Lung (tissue), 12 donors: ENCODE results near the gene OR10R2. TPM values are rescaled to one million over a fixed set of nuclear protein-coding genes. Genes with fewer than 3 reads are reported as not detected.
A peak's percentile ranks its signal among the peaks of the same experiment; 100 is the strongest.

Experiments
- ATAC-seq: fragments of 200-7000 bp; cut with Tn5 transposase; one replicate; pipeline ENCODE4 v1.9.1; 2020; ENCODE audit warnings: moderate number of reproducible peaks; ENCODE audit not compliant: insufficient read depth, low FRiP score
- DNase-seq, 3 donors: peaks; one replicate each; pipeline ENCODE4 v3.0.0-alpha.2; 2013 to 2017
- H3K27ac ChIP-seq, 2 donors: one replicate each; pipeline ENCODE4 v1.5.1; 2013; ENCODE audit warnings: mild to moderate bottlenecking in 2 of 2, moderate library complexity in 2 of 2, control low read depth in 1 of 2, inconsistent platforms in 1 of 2, low read depth in 1 of 2, low read length in 1 of 2
- H3K27me3 ChIP-seq, 3 donors: one replicate each; pipeline ENCODE4 v1.5.1; 2013; ENCODE audit warnings: low read length in 2 of 3; ENCODE audit not compliant: control insufficient read depth in 3 of 3, insufficient read depth in 3 of 3
- H3K36me3 ChIP-seq, 4 donors: one replicate each; pipeline ENCODE4 v1.5.1; 2013; ENCODE audit warnings: low read length in 4 of 4, mild to moderate bottlenecking in 1 of 4, moderate library complexity in 1 of 4; ENCODE audit not compliant: control insufficient read depth in 4 of 4, insufficient read depth in 4 of 4
- H3K4me1 ChIP-seq, 5 donors: one replicate each; pipeline ENCODE4 v1.5.1; 2013; ENCODE audit warnings: low read length in 5 of 5, mild to moderate bottlenecking in 2 of 5, moderate library complexity in 1 of 5; ENCODE audit not compliant: control insufficient read depth in 5 of 5, insufficient read depth in 5 of 5
- H3K4me3 ChIP-seq: one replicate; pipeline ENCODE4 v1.5.1; 2013; ENCODE audit warnings: mild to moderate bottlenecking, control low read depth, moderate library complexity
- H3K9ac ChIP-seq, 2 donors: one replicate each; pipeline ENCODE4 v1.5.1; 2013; ENCODE audit warnings: low read length in 2 of 2, control low read depth in 1 of 2; ENCODE audit not compliant: insufficient read depth in 1 of 2
- H3K9me3 ChIP-seq, 4 donors: one replicate each; pipeline ENCODE4 v1.5.1; 2013; ENCODE audit warnings: low read length in 3 of 4, mild to moderate bottlenecking in 1 of 4, moderate library complexity in 1 of 4; ENCODE audit not compliant: control insufficient read depth in 4 of 4, insufficient read depth in 3 of 4
- CTCF ChIP-seq: IDR thresholded peaks from 2 replicates; pipeline ENCODE4 v1.5.1; 2012; ENCODE audit warnings: mild to moderate bottlenecking; ENCODE audit errors: control extremely low read depth, extremely low read depth
- WGBS, 2 donors: extraction: QIAGEN DNeasy Blood & Tissue Kit; methylation state at CpG; one replicate each; pipeline ENCODE4 v1.1.7; 2013; 5-methylcytosine and 5-hydroxymethylcytosine counted together
- polyA plus RNA-seq, 2 donors: library from polyadenylated mRNA; stranded (reverse); fragments of 200-250 nt; gene quantifications; one replicate each; pipeline ENCODE4 v1.2.1, GENCODE V29; 2013
- total RNA-seq, 2 donors: library from RNA; depleted of rRNA in 1 of 2; stranded (reverse); fragments of >200 nt in 1 of 2; gene quantifications; one replicate each; pipeline ENCODE4 v1.2.1, GENCODE V29; 2014 to 2021
- donor health status: control.
- donor health status: control.
- donor health status: Bipolar disorder and iron deficiency.
- donor health status: healthy.
- donor health status: DM: yes; HTN: yes; CAD: no.

OR10R2 gene
- total and polyA plus RNA-seq, 4 donors = not detected

- DNase-seq (no peak), ATAC-seq (no peak)
- H3K27ac ChIP-seq = no peak overlapping the region
- H3K4me3 ChIP-seq = no peak overlapping the region
- no peaks in the 10 kb centered on the region for H3K9me3 ChIP-seq
- no peaks in the 10 kb centered on the region for H3K27me3 ChIP-seq
- no peak overlapping the region for H3K9ac ChIP-seq
- no peak for TF ChIP-seq CTCF
- H3K36me3 ChIP-seq = no peaks in the 10 kb centered on the region
- H3K4me1 ChIP-seq = no peaks in the 10 kb centered on the region
- WGBS, 2 donors = 85 to 90% methylated on average over 3 of the region's 3 CpGs
Observed at GRCh38 chr1:158520955-158521665, 49.1 kb downstream of the OR10R2 start.

GRCh38 chr1:158521666-158522058, 49.6 kb downstream of the OR10R2 start:
- no peak overlapping the region for H3K9ac ChIP-seq
- H3K9me3 ChIP-seq = no peaks in the 10 kb centered on the region
- no peaks in the 10 kb centered on the region for H3K27me3 ChIP-seq
- ATAC-seq = no peak
- H3K36me3 ChIP-seq = no peaks in the 10 kb centered on the region
- H3K27ac ChIP-seq = no peak overlapping the region
- TF ChIP-seq CTCF = no peak
- no peaks in the 10 kb centered on the region for H3K4me1 ChIP-seq
- no peak overlapping the region for H3K4me3 ChIP-seq
- DNase-seq = no peak
- WGBS, 2 donors = 88 to 91% methylated on average over 2 of the region's 2 CpGs

- H3K4me3 ChIP-seq = no peak overlapping the region
- H3K27me3 ChIP-seq = no peaks in the 10 kb centered on the region
- 34 to 38% methylated on average over 2 of the region's 2 CpGs for WGBS, 2 donors
- H3K9me3 ChIP-seq = peaks cover 0 to 3% (median 0%) of the 10 kb centered on the region in 4 donors
- ATAC-seq (no peak), DNase-seq (peak in 2 of 3 donors; percentile 42 to 76)
- no peaks in the 10 kb centered on the region for H3K36me3 ChIP-seq
- no peaks in the 10 kb centered on the region for H3K4me1 ChIP-seq
- no peak overlapping the region for H3K27ac ChIP-seq
- no peak overlapping the region for H3K9ac ChIP-seq
- TF ChIP-seq CTCF = no peak
Observed at GRCh38 chr1:158527190-158527815, 55.3 kb downstream of the OR10R2 start.

Other genes starting within 250 kb of the OR10R2 start
- gene CD1A, start 217.8 kb upstream of the OR10R2 start, total RNA-seq = under 1 TPM in 1 of 2 donors, not detected in 1; 0.15 TPM
- gene CD1A, start 217.8 kb upstream of the OR10R2 start, polyA plus RNA-seq = under 1 TPM; 0.15 to 0.87 TPM
- 1 to 10 TPM in 1 of 2 donors, under 1 TPM in 1; 0.92 to 2.3 TPM for gene CD1C, start 182.3 kb upstream of the OR10R2 start, total RNA-seq
- gene CD1C, start 182.3 kb upstream of the OR10R2 start, polyA plus RNA-seq = 1 to 10 TPM; 1.5 to 2.2 TPM
- not detected for gene CD1B, start 140.7 kb upstream of the OR10R2 start, total RNA-seq
- under 1 TPM; 0.02 to 0.30 TPM for gene CD1B, start 140.7 kb upstream of the OR10R2 start, polyA plus RNA-seq
- 1 to 10 TPM in 1 of 2 donors, under 1 TPM in 1; 0.55 to 1.3 TPM for gene CD1E, start 118.3 kb upstream of the OR10R2 start, total RNA-seq
- gene CD1E, start 118.3 kb upstream of the OR10R2 start, polyA plus RNA-seq = under 1 TPM; 0.30 to 0.49 TPM
- gene OR10T2, start 72.8 kb upstream of the OR10R2 start, total RNA-seq = not detected
- gene OR10T2, start 72.8 kb upstream of the OR10R2 start, polyA plus RNA-seq = not detected
- not detected for gene OR10K2, start 46.0 kb upstream of the OR10R2 start, total RNA-seq
- not detected for gene OR10K2, start 46.0 kb upstream of the OR10R2 start, polyA plus RNA-seq
- not detected for gene OR10K1, start 10.4 kb upstream of the OR10R2 start, total RNA-seq
- not detected for gene OR10K1, start 10.4 kb upstream of the OR10R2 start, polyA plus RNA-seq
- not detected for gene OR6Y1, start 82.2 kb downstream of the OR10R2 start, total RNA-seq
- gene OR6Y1, start 82.2 kb downstream of the OR10R2 start, polyA plus RNA-seq = not detected
- not detected for gene OR6P1, start 98.4 kb downstream of the OR10R2 start, total RNA-seq
- not detected for gene OR6P1, start 98.4 kb downstream of the OR10R2 start, polyA plus RNA-seq
- not detected for gene OR10X1, start 107.7 kb downstream of the OR10R2 start, total RNA-seq
- gene OR10X1, start 107.7 kb downstream of the OR10R2 start, polyA plus RNA-seq = not detected
- gene OR10Z1, start 133.0 kb downstream of the OR10R2 start, total RNA-seq = not detected
- not detected for gene OR10Z1, start 133.0 kb downstream of the OR10R2 start, polyA plus RNA-seq
- gene SPTA1, start 214.5 kb downstream of the OR10R2 start, total RNA-seq = 10 to 100 TPM in 1 of 2 donors, under 1 TPM in 1; 0.31 to 21.1 TPM
- under 1 TPM; 0.02 to 0.17 TPM for gene SPTA1, start 214.5 kb downstream of the OR10R2 start, polyA plus RNA-seq
- gene OR6K2, start 228.4 kb downstream of the OR10R2 start, total RNA-seq = not detected
- not detected for gene OR6K2, start 228.4 kb downstream of the OR10R2 start, polyA plus RNA-seq
- gene OR6K3, start 248.5 kb downstream of the OR10R2 start, total RNA-seq = under 1 TPM in 1 of 2 donors, not detected in 1; 0.09 TPM
- gene OR6K3, start 248.5 kb downstream of the OR10R2 start, polyA plus RNA-seq = under 1 TPM; 0.06 to 0.12 TPM